Glomerular visceral epithelial cell (primary cell): Measurements from ENCODE around the gene DNAH8.
A peak's percentile ranks its signal among the peaks of the same experiment; 100 is the strongest.

Experiments used
- DNase-seq: peaks from one replicate; pipeline ENCODE4 v3.0.0-alpha.2; 2016; ENCODE audit errors: extremely low spot score

The DNAH8 gene

GRCh38 chr6:39050453-39051112, 335.5 kb downstream of the DNAH8 start:
- no peak for DNase-seq

GRCh38 chr6:39051399-39052122, 336.4 kb downstream of the DNAH8 start:
- DNase-seq = peak; percentile 46

DNA sequence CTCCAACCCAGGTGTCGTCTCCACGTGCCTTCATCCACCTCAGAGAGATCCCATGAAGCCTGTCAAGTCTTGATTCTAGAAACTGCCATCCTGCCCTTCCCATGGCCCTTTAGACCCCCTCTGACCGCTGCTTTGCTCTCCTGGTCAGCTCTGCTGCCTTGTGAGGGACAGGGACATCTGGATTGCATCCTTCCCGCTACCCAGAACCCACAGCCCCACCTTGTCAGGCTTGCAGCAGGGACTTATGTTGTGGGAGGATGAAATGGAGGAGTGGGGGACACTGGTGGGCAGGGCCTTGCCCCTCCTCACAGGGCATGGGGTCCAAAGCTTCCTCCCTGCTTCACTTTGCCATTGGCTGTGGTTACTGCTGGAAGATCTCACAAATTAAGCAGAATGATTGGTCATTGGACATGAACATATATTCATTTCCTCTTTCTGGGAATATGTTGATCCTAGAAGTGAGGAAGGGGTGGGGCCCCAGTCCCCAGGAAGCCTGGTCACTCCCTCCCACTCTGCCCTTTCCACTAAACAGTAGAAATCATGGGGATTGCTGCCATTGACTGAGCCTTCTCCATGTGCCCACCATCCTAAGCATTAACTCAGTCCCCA, 338.0 kb downstream of the DNAH8 start:
- no peak for DNase-seq

DNA sequence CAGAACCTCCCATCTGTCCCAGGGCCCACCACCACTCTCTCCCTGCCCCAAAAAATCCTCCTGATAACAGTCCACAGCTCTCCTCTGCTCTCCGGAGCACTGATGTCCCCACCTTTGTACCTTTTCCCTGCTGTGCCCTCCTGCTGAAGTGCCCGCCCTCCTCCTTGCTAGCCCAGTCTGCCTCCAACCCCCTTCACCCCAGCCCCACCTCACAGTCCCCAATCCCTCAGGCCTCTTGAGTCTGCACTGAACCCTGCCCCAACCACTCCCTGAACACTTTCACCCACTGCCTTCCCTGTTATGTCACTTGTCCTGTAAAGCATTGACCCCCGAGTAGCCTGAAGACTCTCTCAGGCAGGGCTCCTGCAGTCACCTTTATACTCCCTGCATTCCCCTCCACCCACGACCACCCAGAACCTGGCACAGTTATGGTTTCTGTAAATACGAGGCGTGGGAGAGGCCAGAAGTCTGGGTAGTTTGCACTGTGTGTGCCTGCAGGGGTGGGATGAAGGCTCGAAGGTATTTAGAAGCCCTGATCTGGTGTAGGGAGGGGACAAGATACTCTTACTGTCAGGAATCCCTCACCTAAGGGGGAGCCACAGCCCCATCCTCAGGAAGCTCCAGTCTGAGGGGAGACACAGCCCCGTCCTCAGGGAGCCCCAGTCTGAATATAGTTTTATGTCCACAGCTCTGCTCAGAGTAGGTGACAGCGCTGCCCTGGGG, 338.9 kb downstream of the DNAH8 start:
- DNase-seq = no peak

GRCh38 chr6:39054577-39055142, 339.5 kb downstream of the DNAH8 start:
- no peak for DNase-seq

DNA sequence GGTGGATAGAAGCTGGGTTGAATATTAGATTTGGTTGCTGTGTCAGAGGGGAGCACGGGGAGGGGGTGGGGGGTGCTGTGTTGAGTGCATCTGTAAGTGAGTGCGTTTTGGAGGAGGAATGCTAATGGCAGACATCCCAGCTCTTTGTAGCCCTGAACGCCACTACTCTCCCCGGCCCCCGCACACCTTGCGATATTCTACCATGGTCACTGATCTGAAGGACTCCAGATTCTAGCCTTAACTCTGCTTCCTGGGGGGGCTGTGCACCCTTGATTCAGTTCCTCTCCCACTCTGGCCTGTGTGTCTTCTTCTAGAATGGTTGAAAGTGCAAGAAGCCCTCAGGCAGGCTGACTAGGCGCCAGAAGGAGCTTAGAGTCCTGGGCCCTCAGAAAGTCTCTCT, 340.6 kb downstream of the DNAH8 start:
- DNase-seq = no peak

GRCh38 chr6:39056191-39056590, 341.1 kb downstream of the DNAH8 start:
- no peak for DNase-seq

DNA sequence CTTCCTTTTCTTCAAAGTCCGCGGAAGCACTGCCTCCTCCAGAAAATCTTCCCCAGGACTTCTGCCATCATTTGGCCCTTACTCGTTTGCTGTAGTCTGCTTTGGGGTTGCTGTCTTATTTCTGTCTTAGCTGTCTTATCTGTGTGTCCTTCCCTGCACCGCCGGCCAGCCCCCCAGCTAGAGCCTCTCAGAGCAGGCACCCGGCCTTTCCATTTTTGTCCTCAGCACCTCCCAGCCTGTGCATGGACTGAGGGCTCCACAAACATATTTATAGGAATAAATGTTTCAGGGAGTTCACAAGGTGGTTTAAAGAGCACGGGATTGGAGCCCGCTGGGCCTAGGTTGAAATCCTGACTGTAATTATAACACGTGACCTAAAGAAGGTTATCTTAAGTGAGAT, 341.6 kb downstream of the DNAH8 start:
- DNase-seq = no peak

DNA sequence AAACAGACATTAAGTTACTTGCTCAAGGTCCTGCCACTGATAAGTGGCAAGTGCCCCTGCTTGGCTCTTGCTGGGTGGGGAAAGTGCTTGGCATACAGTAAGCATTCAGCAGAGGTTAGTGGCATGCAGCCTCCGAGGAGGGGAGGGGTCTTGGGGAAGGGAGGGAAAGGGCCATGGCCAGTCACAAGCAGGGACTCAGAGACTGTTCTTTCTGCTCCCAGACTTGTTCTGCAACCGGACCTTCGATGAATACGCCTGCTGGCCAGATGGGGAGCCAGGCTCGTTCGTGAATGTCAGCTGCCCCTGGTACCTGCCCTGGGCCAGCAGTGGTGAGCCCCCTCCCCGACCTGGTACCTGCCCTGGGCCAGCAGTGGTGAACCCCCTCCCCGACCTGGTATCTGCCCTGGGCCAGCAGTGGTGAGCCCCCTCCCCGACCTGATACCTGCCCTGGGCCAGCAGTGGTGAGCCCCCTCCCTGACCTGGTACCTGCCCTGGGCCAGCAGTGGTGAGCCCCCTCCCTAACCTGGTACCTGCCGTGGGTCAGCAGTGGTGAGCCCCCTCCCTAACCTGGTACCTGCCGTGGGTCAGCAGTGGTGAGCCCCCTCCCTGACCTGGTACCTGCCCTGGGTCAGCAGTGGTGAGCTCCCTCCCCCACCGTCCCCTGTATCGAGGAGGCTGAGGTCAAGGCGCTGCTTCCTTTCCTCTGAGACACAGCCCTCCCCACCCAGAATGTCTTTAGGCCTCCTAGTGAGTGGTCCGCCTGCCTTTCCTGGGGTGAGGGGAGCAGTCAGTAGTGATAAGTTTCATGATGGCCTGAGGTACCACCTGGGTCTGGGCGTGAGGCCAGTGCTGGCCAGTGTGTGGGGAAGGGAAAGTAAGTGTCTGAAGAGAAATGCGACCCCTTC, 342.4 kb downstream of the DNAH8 start:
- DNase-seq = no peak

DNA sequence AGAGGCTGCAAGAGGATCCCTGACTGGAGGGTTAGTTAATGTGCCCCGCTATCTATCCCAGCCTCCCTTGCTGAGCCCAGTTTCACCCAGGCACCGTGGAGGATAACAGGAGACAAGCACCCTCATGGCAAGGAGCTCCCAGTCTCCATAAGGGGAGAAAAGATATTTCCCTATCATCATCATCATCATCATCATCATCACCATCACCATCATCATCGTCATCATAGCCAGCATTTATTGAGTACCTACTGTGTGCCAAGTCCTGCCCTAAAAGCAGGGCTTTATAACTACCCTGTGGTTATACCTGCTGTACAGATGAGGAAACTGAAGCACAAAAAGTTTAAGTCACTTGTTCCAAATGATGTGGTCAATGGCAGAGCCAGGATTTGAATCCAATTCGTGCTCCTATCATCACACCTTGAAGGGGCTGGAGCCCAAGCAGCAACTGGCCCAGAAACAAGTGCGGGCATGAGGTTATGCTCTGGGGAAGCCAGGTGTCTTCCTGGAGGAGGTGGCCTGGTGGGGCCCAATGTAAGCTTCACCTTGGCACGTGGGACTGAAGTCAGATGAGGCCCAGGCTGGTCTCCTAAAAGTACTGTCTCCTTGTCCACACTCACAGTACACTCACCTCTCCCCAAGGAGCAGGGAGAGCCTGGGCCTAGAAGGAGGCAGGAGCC, 343.5 kb downstream of the DNAH8 start:
- DNase-seq = no peak

- no peak for DNase-seq
Observed at GRCh38 chr6:39059496-39060310, 344.6 kb downstream of the DNAH8 start.

DNA sequence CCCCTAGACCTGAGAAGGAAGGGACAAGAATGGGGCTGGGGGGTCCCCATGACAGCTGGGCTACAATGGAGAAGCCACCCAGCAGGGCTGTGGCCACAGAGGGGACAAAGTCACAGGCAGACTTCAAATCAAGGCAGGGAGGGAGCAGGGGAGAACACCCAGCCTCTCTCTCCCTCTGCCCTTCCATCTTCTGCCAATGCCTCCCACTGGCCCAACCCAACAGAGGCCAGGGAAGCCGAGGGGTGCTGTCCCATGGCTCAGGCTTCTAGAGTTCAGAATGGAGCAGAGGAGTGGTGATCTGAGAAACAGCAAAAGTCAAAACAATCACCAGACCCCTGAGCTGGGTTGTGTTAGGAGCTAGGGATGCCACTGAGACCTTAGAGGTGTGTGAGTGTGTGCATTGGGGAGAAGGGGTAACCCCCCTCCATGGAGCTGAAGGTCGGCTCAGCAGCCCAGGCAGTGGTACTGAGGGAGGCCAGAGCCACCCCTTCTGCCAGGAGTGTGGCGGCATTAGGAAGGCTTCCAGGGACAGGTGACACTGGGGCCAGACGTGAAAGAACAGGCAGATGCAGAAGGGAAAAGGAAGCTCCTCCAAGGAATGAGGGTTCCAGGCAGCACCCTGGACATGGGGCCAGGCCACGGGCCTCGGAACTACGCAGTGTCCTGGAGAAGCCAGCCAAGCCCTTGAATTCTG, 345.5 kb downstream of the DNAH8 start:
- DNase-seq = no peak

- DNase-seq = no peak
Observed at GRCh38 chr6:39061182-39061581, 346.1 kb downstream of the DNAH8 start.

DNA sequence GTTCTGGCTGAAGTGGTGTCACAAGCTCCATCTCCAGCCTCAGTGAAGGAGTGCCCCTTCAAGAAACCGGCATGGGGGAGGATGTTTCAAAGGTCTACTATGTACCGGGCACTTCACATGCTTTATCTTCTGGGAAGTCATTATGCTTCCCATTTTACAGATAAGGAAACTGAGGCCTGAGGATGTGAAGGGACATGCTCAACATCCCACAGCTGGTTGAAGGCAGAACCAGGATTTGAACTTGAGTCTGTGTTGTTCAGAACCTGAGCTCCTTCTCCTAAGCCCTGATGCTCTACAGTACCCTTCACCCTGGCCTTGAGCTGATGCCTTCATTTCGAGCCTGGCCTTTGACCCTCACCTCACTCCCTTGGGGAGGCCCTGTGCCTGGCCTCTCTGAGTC, 346.5 kb downstream of the DNAH8 start:
- DNase-seq = no peak

DNA sequence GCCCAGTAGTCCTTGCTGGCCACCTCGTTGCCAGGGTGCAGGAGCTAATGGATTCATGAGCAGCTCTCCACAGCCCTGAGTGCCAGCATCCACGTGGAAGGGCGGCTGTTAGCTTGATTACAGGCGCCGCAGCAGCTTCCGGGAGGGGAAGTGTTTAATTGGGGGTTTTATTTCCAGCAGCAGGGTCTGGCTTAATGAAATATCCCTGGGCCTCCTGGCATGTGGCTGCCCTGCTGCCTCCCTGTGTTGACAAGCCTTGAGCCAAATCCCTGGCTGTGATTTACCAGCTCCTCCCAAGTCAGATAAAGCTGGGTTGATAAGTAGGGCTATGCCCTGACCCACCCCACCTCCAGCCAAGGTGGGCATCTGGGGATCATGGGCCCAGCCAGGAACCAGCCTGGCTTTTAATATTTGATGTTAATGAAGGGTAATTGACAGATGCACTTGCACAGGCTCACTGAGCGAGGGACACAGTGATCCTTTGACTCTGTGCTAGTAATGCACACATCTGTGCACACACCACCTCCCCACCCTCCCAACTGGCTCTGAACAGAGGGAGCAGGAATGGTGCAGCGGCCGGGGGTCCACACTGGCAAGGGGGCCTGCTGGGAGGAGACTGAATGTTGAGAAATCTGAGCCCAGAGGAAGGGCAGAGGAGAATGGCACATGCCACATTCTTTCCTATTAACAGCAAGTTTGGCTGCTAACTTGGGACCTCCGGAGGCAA, 347.1 kb downstream of the DNAH8 start:
- no peak for DNase-seq

DNA sequence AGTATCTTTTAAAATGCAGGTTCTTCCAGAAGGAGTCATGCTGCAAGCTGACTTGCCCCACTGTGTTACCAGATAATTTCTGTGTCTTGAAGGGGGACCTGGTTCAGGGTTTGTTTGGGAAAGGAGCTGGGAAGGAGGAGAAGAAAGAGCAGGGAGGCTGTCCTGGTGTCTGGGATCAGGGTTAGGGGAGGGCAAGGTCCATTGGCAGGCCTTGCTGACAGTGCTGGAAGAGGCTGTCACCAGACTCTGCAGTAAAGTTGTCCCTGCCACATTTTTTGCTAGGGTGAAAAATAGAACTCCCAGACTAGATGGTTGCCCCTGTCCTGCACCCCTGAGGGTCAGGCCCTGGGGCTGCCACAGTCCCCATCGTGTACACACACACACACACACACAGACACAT, 348.4 kb downstream of the DNAH8 start:
- no peak for DNase-seq

- no peak for DNase-seq
Observed at GRCh38 chr6:39065561-39065960, 350.4 kb downstream of the DNAH8 start.

GRCh38 chr6:39068391-39068790, 353.3 kb downstream of the DNAH8 start:
- no peak for DNase-seq
